ENCODE results near the gene CYSLTR1. TPM values are rescaled to one million over a fixed set of nuclear protein-coding genes. Genes with fewer than 3 reads are reported as not detected.
A peak's percentile ranks its signal among the peaks of the same experiment; 100 is the strongest.

CYSLTR1 gene
- polyA plus RNA-seq, 2 of the 4 experiments (the other 2 are of a cell fraction): not detected

- TF ChIP-seq HOXB13 (CRISPR knock-in tag; IDR thresholded peaks at IDR 0.05; ENCODE audit: low read depth) (no peak), JUNB (IDR thresholded peaks at IDR 0.05) (no peak), ATOH8 (CRISPR knock-in tag; IDR thresholded peaks at IDR 0.05; ENCODE audit: low read depth) (no peak), NFE2L2 (conservative IDR thresholded peaks at IDR 0.05; ENCODE audit: low read length) (no peak)
Observed at GRCh38 chrX:78375894-78376293, 48.5 kb upstream of the CYSLTR1 start (continued).

GRCh38 chrX:78366576-78366975 is 39.2 kb upstream of the CYSLTR1 start:
- H3K4me1 ChIP-seq: no peaks in the 10 kb centered on the region
- ATAC-seq (no peak), DNase-seq (ENCODE audit: low read depth in 1 of 2, low spot score in 1 of 2) (no peak), FAIRE-seq (peak; percentile 90)
- H3K27ac ChIP-seq: no peak overlapping the region
- H3K4me3 ChIP-seq: no peak overlapping the region
- no peaks in the 10 kb centered on the region for H3K9me3 ChIP-seq
- POLR2A ChIA-PET: no interaction called here
- CTCF ChIA-PET: no interaction called here
- 0% methylated on average over 1 of the region's 1 CpG for WGBS (ENCODE audit: missing lambda C conversion rate)
- no peak for TF ChIP-seq PBX3 (IDR thresholded peaks at IDR 0.05)
- TF ChIP-seq REST (IDR thresholded peaks at IDR 0.05): no peak
- H3K4me2 ChIP-seq: no peak overlapping the region

GRCh38 chrX:78357342-78358055 is 30.1 kb upstream of the CYSLTR1 start:
- no peaks in the 10 kb centered on the region for H3K9me3 ChIP-seq
- no peak for TF ChIP-seq SREBF2 (IDR thresholded peaks at IDR 0.05)
- no peak for TF ChIP-seq RCOR1 (IDR thresholded peaks at IDR 0.05; ENCODE audit: low read depth, low read length)
- TF ChIP-seq MAZ (IDR thresholded peaks at IDR 0.05; ENCODE audit: borderline replicate concordance, low read depth, low read length): no peak
- no peak for TF ChIP-seq NPAS2 (CRISPR knock-in tag; IDR thresholded peaks at IDR 0.05; ENCODE audit: borderline replicate concordance)
- no peak for TF ChIP-seq ESRRA (IDR thresholded peaks at IDR 0.05; ENCODE audit: borderline replicate concordance, low read length)
- TF ChIP-seq MAFK (IDR thresholded peaks at IDR 0.05; ENCODE audit: partially characterized antibody): no peak
- no peak for TF ChIP-seq PHF8 (IDR thresholded peaks at IDR 0.05; ENCODE audit: borderline replicate concordance, low read depth)
- no peak overlapping the region for H3K4me3 ChIP-seq
- ATAC-seq (no peak), FAIRE-seq (peak; percentile 51), DNase-seq (ENCODE audit: low read depth in 1 of 2, low spot score in 1 of 2) (no peak)
- 10% methylated on average over 4 of the region's 4 CpGs for WGBS (ENCODE audit: missing lambda C conversion rate)
- H3K4me1 ChIP-seq: no peaks in the 10 kb centered on the region
- ChIA-PET CTCF (no interaction called here), POLR2A (no interaction called here)
- no peak overlapping the region for H3K4me2 ChIP-seq
- no peak overlapping the region for H3K27ac ChIP-seq

- FAIRE-seq (no peak), DNase-seq (ENCODE audit: low read depth in 1 of 2, low spot score in 1 of 2) (no peak), ATAC-seq (no peak)
- TF ChIP-seq HDAC2 (IDR thresholded peaks at IDR 0.05) (no peak), EHF (CRISPR knock-in tag; IDR thresholded peaks at IDR 0.05) (no peak), JUNB (IDR thresholded peaks at IDR 0.05) (no peak), ZSCAN20 (CRISPR knock-in tag; IDR thresholded peaks at IDR 0.05) (no peak), ESRRA (IDR thresholded peaks at IDR 0.05; ENCODE audit: borderline replicate concordance, low read length) (no peak), KDM5A (IDR thresholded peaks at IDR 0.05) (no peak), FOSB (CRISPR knock-in tag; IDR thresholded peaks at IDR 0.05) (no peak), CHD2 (IDR thresholded peaks at IDR 0.05; ENCODE audit: low read length, partially characterized antibody) (no peak), MAX (IDR thresholded peaks at IDR 0.05) (no peak), RARB (CRISPR knock-in tag; IDR thresholded peaks at IDR 0.05) (no peak), ZC3H11A (IDR thresholded peaks at IDR 0.05) (no peak), CHD4 (IDR thresholded peaks at IDR 0.05; ENCODE audit: borderline replicate concordance) (no peak), MAFK (IDR thresholded peaks at IDR 0.05; ENCODE audit: partially characterized antibody) (no peak), NFE2L2 (conservative IDR thresholded peaks at IDR 0.05; ENCODE audit: low read length) (no peak)
- ChIA-PET CTCF (no interaction called here), POLR2A (no interaction called here)
- no peak overlapping the region for H3K27ac ChIP-seq
- H3K9me3 ChIP-seq: no peaks in the 10 kb centered on the region
- no peak overlapping the region for H3K4me3 ChIP-seq
- no peaks in the 10 kb centered on the region for H3K4me1 ChIP-seq
- H3K4me2 ChIP-seq: no peak overlapping the region
Observed at GRCh38 chrX:78333521-78333920, 6.1 kb upstream of the CYSLTR1 start.

All from A549 (cell line).